GM18502 (cell line): ENCODE measurements around the gene KANK2.

ENCODE experiments used
- ATAC-seq: cut with Tn5 transposase; IDR thresholded peaks from one replicate; pipeline ENCODE4 v1.9.1; 2021; ENCODE audit warnings: mild to moderate bottlenecking; ENCODE audit not compliant: unreplicated experiment, poor library complexity

The KANK2 gene

GRCh38 chr19:11197291-11198174 is at the start of gene KANK2:
TSS of gene KANK2 (minus strand) at chr19:11197545. CDS start at chr19:11194511, 3,034 bp downstream.
- ATAC-seq = peak; percentile 72

GRCh38 chr19:11246941-11247340 is 49.6 kb upstream of the KANK2 start:
- no peak for ATAC-seq

- no peak for ATAC-seq
Observed at GRCh38 chr19:11244846-11245589, 47.7 kb upstream of the KANK2 start.

- no peak for ATAC-seq
Observed at GRCh38 chr19:11243798-11244169, 46.4 kb upstream of the KANK2 start.

- ATAC-seq = no peak
Observed at GRCh38 chr19:11242864-11243797, 45.8 kb upstream of the KANK2 start.

GRCh38 chr19:11242025-11242424 is 44.7 kb upstream of the KANK2 start:
- no peak for ATAC-seq

- no peak for ATAC-seq
Observed at GRCh38 chr19:11240008-11240444, 42.7 kb upstream of the KANK2 start.

- no peak for ATAC-seq
Observed at GRCh38 chr19:11239377-11240000, 42.1 kb upstream of the KANK2 start, which contains the start of gene ANGPTL8. TSS of gene ANGPTL8 (plus strand) at chr19:11239619. CDS start at chr19:11239638, 19 bp downstream.

- ATAC-seq = no peak
Observed at GRCh38 chr19:11238781-11239376, 41.5 kb upstream of the KANK2 start.

GRCh38 chr19:11238041-11238440 is 40.7 kb upstream of the KANK2 start:
- no peak for ATAC-seq

GRCh38 chr19:11237321-11237720 is 40.0 kb upstream of the KANK2 start:
- no peak for ATAC-seq

- ATAC-seq = no peak
Observed at GRCh38 chr19:11236324-11237301, 39.3 kb upstream of the KANK2 start.

GRCh38 chr19:11234486-11235075 is 37.2 kb upstream of the KANK2 start:
- no peak for ATAC-seq

GRCh38 chr19:11233073-11233472 is 35.7 kb upstream of the KANK2 start:
- ATAC-seq = no peak

- no peak for ATAC-seq
Observed at GRCh38 chr19:11232555-11232954, 35.2 kb upstream of the KANK2 start.

- ATAC-seq = no peak
Observed at GRCh38 chr19:11230621-11231386, 33.5 kb upstream of the KANK2 start.

GRCh38 chr19:11227195-11227886 is 30.0 kb upstream of the KANK2 start:
- ATAC-seq = no peak
